Measurements from ENCODE around the gene EPB41L4A. TPM values are rescaled to one million over a fixed set of nuclear protein-coding genes. Genes with fewer than 3 reads are reported as not detected.

EPB41L4A gene
- polyA plus RNA-seq, 1 donor from 2014 or later: 7.4 TPM

DNA sequence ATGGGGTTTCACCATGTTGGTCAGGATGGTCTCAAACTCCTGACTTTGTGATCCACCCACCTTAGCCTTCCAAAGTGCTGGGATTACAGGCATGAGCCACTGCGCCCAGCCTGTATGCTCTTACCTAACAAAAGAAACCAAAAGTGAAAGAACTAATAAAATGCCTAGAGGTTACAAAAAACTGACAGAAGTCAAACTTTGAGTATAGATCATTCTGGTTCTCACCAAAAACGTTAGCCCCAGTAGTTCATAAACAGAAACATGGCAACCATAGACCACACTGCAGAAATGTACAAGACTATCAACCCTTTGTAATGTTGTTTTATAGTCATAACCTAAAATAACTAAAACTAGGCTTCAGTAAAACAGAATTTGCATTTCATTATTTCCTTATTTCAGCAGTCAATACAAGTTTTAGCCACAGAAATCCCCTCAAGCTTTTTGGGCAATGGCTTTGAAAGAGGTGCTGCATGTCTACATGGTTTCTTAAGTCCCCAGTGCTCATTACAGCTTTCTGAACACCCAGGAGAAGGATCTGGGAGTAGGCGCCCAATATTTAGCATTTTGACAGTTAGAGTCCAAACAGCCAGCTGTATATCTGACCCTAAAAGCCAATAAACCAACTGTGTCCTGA is 72.5 kb downstream of the EPB41L4A start:
- no peaks in the 10 kb centered on the region for H4K20me1 ChIP-seq (ENCODE audit: insufficient read depth)
- no peaks in the 10 kb centered on the region for H3F3A ChIP-seq (ENCODE audit: insufficient read depth, low read length, poor library complexity, severe bottlenecking)
- H3K9me2 ChIP-seq (ENCODE audit: insufficient read depth, low read length): no peaks in the 10 kb centered on the region
- no peaks in the 10 kb centered on the region for H3K79me2 ChIP-seq (replicated peaks; ENCODE audit: insufficient read depth, low read length)
- no peaks in the 10 kb centered on the region for H3K36me3 ChIP-seq (ENCODE audit: insufficient read depth, low read length)
- H3K9ac ChIP-seq (ENCODE audit: low read length): no peak overlapping the region
- no peaks in the 10 kb centered on the region for H3K9me3 ChIP-seq (ENCODE audit: low read length)
- no peak overlapping the region for H3K4me3 ChIP-seq (ENCODE audit: low read length)
- TF ChIP-seq, protein P1, sequence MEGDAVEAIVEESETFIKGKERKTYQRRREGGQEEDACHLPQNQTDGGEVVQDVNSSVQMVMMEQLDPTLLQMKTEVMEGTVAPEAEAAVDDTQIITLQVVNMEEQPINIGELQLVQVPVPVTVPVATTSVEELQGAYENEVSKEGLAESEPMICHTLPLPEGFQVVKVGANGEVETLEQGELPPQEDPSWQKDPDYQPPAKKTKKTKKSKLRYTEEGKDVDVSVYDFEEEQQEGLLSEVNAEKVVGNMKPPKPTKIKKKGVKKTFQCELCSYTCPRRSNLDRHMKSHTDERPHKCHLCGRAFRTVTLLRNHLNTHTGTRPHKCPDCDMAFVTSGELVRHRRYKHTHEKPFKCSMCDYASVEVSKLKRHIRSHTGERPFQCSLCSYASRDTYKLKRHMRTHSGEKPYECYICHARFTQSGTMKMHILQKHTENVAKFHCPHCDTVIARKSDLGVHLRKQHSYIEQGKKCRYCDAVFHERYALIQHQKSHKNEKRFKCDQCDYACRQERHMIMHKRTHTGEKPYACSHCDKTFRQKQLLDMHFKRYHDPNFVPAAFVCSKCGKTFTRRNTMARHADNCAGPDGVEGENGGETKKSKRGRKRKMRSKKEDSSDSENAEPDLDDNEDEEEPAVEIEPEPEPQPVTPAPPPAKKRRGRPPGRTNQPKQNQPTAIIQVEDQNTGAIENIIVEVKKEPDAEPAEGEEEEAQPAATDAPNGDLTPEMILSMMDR (IDR thresholded peaks at IDR 0.05; ENCODE audit: poor library complexity, severe bottlenecking): no peak
- no peak for TF ChIP-seq TAF1 (IDR thresholded peaks at IDR 0.05; ENCODE audit: low read depth)
- no peak for TF ChIP-seq RAD21 (conservative IDR thresholded peaks at IDR 0.05)
- TF ChIP-seq MXI1 (conservative IDR thresholded peaks at IDR 0.05; ENCODE audit: poor library complexity, severe bottlenecking): no peak
- TF ChIP-seq SMC3 (conservative IDR thresholded peaks at IDR 0.05; ENCODE audit: poor library complexity): no peak
- no peaks in the 10 kb centered on the region for H3K27me3 ChIP-seq (ENCODE audit: insufficient read depth, low read depth, low read length)
- H3K27ac ChIP-seq (ENCODE audit: low read length): no peak overlapping the region
- H3K4me2 ChIP-seq (ENCODE audit: low read length): no peak overlapping the region
- no peak overlapping the region for H2AFZ ChIP-seq (ENCODE audit: low read depth, low read length)

DNA sequence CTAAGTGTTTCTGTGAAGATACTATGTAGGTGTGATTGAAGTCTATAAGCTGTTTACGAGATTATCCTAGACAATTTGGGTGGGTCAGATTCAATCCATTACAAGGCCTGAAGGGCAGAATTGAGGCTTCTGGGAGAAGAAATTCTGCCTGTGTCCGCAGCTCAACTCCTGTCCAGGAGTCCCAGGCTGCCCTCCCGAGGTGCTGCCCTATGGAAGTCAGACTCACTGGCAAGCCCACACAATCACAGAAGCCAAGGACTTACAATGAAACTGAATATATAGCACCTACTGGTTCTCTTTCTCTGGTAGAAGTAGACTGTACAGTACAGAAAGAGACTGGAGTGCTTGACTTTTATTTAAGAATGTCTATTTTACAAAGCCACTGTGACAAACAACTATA is 74.5 kb downstream of the EPB41L4A start:
- no peaks in the 10 kb centered on the region for H3K9me2 ChIP-seq (ENCODE audit: insufficient read depth, low read length)
- H3K36me3 ChIP-seq (ENCODE audit: insufficient read depth, low read length): no peaks in the 10 kb centered on the region
- no peaks in the 10 kb centered on the region for H4K20me1 ChIP-seq (ENCODE audit: insufficient read depth)
- TF ChIP-seq, protein P2, sequence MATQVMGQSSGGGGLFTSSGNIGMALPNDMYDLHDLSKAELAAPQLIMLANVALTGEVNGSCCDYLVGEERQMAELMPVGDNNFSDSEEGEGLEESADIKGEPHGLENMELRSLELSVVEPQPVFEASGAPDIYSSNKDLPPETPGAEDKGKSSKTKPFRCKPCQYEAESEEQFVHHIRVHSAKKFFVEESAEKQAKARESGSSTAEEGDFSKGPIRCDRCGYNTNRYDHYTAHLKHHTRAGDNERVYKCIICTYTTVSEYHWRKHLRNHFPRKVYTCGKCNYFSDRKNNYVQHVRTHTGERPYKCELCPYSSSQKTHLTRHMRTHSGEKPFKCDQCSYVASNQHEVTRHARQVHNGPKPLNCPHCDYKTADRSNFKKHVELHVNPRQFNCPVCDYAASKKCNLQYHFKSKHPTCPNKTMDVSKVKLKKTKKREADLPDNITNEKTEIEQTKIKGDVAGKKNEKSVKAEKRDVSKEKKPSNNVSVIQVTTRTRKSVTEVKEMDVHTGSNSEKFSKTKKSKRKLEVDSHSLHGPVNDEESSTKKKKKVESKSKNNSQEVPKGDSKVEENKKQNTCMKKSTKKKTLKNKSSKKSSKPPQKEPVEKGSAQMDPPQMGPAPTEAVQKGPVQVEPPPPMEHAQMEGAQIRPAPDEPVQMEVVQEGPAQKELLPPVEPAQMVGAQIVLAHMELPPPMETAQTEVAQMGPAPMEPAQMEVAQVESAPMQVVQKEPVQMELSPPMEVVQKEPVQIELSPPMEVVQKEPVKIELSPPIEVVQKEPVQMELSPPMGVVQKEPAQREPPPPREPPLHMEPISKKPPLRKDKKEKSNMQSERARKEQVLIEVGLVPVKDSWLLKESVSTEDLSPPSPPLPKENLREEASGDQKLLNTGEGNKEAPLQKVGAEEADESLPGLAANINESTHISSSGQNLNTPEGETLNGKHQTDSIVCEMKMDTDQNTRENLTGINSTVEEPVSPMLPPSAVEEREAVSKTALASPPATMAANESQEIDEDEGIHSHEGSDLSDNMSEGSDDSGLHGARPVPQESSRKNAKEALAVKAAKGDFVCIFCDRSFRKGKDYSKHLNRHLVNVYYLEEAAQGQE (IDR thresholded peaks at IDR 0.05; ENCODE audit: borderline replicate concordance): no peak
- TF ChIP-seq MXI1 (conservative IDR thresholded peaks at IDR 0.05; ENCODE audit: poor library complexity, severe bottlenecking) (no peak), RAD21 (conservative IDR thresholded peaks at IDR 0.05) (no peak), EP300 (conservative IDR thresholded peaks at IDR 0.05; ENCODE audit: poor library complexity, severe bottlenecking) (no peak)
- no peaks in the 10 kb centered on the region for H3K27me3 ChIP-seq (ENCODE audit: insufficient read depth, low read depth, low read length)
- H3K9me3 ChIP-seq (ENCODE audit: low read length): no peaks in the 10 kb centered on the region
- no peaks in the 10 kb centered on the region for H3F3A ChIP-seq (ENCODE audit: insufficient read depth, low read length, poor library complexity, severe bottlenecking)
- no peak overlapping the region for H3K9ac ChIP-seq (ENCODE audit: low read length)
- H3K4me2 ChIP-seq (ENCODE audit: low read length): no peak overlapping the region
- no peak overlapping the region for H3K27ac ChIP-seq (ENCODE audit: low read length)
- H3K79me2 ChIP-seq (replicated peaks; ENCODE audit: insufficient read depth, low read length): no peaks in the 10 kb centered on the region
- H2AFZ ChIP-seq (ENCODE audit: low read depth, low read length): no peak overlapping the region
- no peak overlapping the region for H3K4me3 ChIP-seq (ENCODE audit: low read length)

DNA sequence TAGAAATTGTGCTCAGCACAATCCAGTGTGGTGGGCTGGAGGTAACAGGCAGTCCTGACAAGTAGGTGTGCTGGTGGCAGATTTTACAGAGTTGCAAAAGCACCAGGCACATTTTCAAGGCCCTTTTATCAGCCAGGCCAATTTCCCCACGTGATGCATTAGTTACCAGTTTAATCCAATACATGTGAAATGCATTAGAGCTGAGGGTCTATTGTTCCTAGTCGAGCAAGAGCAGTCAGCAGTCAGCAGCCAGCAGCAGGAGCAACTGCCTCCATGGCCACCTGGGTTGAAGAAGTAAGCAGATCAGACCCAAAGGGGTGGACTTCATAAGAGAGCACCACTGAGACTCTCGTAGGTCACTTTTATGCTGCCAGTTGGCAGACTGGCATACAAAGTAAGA is 76.7 kb downstream of the EPB41L4A start:
- Histone ChIP-seq H3K79me2 (replicated peaks; ENCODE audit: insufficient read depth, low read length) (no peaks in the 10 kb centered on the region), H3K9ac (ENCODE audit: low read length) (no peak overlapping the region), H3F3A (ENCODE audit: insufficient read depth, low read length, poor library complexity, severe bottlenecking) (no peaks in the 10 kb centered on the region), H3K9me2 (ENCODE audit: insufficient read depth, low read length) (no peaks in the 10 kb centered on the region), H4K20me1 (ENCODE audit: insufficient read depth) (no peaks in the 10 kb centered on the region), H3K9me3 (ENCODE audit: low read length) (no peaks in the 10 kb centered on the region), H2AFZ (ENCODE audit: low read depth, low read length) (no peak overlapping the region), H3K27me3 (ENCODE audit: insufficient read depth, low read depth, low read length) (no peaks in the 10 kb centered on the region), H3K4me2 (ENCODE audit: low read length) (peak overlapping the region; percentile 0), H3K36me3 (ENCODE audit: insufficient read depth, low read length) (no peaks in the 10 kb centered on the region), H3K27ac (ENCODE audit: low read length) (peak overlapping the region; percentile 38), H3K4me3 (ENCODE audit: low read length) (peak overlapping the region; percentile 22)
- TF ChIP-seq SMC3 (conservative IDR thresholded peaks at IDR 0.05; ENCODE audit: poor library complexity) (no peak), POLR2AphosphoS5 (IDR thresholded peaks at IDR 0.05) (peak; percentile 13), MXI1 (conservative IDR thresholded peaks at IDR 0.05; ENCODE audit: poor library complexity, severe bottlenecking) (peak; percentile 32), RAD21 (conservative IDR thresholded peaks at IDR 0.05) (no peak), EP300 (conservative IDR thresholded peaks at IDR 0.05; ENCODE audit: poor library complexity, severe bottlenecking) (peak; percentile 17)
- TF ChIP-seq, protein P2 (IDR thresholded peaks at IDR 0.05; ENCODE audit: borderline replicate concordance): peak; percentile 31

Measured in neural cell (in vitro differentiated cells).